Measurements from ENCODE around the gene NFIB.

NFIB gene

DNA sequence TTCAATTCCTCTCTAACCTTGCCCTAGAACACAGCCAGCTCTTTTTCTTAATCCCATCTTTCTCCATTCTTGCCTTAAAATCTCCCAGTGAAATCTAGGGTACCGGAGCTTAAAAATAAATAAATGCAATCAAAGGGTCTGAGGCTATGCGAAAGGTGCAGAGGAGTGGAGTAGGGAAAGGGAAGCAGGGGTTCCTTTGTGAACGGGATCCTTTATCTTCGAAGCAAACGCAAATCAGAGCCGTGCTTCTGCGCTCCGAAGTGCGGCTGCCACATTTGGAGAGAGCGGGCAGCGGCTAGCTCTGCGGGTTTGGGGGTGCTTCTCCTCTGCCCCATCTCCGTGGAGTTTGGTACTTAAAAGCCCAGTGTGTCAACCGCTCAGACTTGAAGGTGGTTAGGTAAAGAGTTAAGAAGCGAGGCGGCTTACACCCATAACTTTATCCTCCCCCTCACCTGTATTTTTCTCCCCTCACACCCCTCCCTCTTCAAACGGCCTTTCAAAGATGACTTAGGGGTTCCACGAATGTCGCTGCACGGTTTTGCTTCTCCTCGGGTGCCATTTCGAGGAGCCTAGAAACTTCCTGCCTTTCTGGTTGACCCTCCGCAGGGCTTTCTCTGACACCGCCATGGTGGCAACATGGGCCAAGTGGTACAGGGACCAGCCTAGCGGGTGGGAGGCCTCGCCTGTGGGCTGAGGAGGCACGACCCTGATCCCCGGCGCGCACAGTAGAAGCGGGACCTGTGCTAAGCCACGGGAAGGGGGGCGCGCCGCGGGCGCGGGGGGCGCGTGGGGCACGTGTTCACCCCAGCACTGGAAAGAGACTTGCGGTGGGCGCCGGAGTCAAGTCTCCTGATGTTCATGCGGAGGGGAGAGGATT lies 31.7 kb upstream of the NFIB start:
- DNase-seq (ENCODE audit: low read depth in 2 of 2), result no peak

DNA sequence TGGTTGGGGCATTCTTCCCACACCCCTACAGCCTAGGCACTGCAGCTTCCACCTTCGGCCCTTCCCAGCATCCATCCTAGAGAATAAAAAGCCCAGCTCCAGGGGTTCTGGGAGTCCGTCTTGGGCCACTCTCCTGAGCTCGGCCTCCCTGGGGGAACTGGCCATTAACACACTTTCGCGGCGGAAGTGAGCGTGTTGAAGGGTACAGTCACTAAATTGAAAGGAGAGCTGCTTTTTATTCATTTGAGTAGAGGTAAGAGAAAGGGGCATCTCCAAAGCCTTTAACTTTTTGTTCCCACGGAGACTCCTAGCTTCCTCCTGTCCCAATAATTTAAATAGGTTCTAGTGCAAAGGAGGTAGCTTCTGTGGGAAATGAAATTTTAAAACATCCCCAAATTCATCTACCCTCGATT lies 31.0 kb upstream of the NFIB start:
- no peak for DNase-seq (ENCODE audit: low read depth in 2 of 2)

DNA sequence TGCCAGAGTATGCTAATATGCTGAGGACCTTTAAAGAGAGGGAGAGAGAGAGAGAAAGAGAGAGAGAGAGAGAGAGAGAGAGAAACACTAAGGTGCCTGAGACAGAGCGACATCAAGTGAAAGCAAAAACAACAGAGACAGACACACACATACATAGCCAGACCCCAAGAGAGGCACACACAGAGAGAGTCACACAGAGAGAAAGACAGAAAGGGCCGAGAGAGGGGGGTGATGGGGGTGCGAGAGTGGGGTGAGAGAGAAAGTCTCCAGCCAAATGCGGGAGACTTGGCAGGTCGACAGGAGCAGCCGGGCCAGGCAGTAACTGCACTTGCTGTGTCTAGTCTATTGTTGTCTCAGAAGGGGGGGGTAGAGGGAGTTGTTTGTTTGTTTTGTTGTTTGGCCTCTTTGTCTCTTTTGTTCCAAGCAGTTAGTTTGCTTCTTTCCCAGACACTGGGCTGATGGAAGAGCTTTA lies 30.1 kb upstream of the NFIB start:
- no peak for DNase-seq (ENCODE audit: low read depth in 2 of 2)

DNA sequence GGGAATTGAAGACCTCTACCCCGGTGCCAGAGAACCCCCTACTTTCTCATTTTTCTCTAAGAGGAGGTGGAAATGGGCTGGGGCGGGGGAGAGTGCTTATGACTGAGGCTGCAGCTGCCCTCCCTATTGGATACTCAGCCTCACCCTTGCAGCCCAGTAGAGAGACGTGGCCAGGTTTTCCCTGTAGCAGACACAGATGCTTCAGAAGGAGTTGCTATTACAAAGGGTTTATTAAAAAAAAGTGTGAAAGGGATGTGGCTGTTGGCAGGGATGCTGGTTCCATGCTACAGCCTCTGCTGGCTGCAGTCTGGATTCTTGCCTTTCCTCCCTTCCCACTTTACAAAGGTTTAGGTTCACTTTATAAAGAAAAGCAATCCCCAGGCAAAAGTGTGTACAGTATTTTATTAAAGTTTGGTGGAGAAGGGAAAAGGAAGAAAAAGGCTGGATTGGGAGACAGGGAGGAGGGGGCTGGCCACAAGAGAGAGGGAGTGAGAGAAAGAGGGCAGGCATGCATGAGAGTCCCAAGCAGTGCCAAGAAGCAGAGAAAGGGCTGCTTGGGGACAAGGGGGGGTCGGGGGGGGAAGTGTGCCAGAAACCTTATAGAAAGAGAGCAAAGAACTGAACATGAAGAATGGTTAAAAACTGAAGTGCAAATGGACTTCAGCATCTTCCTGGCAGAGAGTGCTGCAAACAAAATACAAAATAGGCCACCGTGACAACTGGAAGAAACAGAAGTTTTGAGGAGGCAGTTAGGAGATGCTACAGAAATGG lies 29.5 kb upstream of the NFIB start:
- no peak for DNase-seq (ENCODE audit: low read depth in 2 of 2)

DNA sequence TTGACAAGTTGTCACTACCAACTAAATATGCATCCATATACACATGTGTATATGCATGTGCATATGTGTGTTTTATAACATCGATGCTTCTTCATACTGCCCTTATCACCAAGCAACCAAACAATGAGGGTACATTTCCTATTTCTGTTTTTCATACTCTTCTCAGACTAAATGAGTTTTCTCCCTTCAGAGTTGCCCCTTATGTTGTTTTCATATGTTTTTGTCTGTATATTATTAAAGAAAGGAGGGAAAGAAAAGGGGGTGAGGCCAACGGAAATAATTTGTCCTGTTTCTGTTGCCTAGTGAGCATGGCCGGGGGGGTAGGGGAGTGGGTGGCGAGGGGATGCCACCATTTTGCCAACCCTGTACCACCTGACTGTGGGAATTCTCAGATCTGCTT lies 28.8 kb upstream of the NFIB start:
- no peak for DNase-seq (ENCODE audit: low read depth in 2 of 2)

DNA sequence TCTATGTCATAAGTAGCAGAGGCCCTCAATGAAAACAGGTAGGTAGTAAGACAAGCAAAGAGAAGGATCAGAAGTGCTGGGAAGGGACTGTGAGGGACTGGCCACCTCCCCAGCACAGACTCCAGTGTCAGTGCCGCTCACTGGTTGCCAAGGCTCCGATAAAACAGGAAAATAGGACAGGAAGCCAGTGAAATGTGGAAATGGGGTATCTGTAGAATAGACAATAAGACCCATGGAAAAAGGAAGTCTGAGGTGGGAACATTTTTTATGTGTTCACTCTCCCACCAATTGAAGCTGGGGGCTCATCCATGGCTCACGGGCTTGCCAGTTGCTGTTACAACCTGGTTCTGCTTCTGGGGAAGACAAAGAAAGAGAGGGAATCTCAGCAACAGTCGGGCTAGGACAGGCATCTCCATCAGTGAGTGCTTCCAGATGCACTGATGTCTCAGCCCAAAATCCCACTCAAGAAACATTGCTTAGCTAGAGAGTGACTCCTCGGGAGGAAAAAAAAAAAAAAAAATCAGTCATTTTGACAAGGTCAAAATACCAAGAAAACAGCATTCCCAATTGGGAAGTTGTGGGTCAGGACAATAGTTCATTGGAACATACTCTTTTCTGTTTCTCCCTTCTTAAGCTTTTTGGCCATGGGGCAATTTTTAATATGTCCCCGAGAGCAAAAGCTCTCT lies 27.6 kb upstream of the NFIB start:
- DNase-seq (ENCODE audit: low read depth in 2 of 2), result no peak

- DNase-seq (ENCODE audit: low read depth in 2 of 2), result no peak
These were observed 27.1 kb upstream of the NFIB start for GRCh38 chr9:14340994-14341393.

GRCh38 chr9:14340219-14340873 lies 26.4 kb upstream of the NFIB start:
- no peak for DNase-seq (ENCODE audit: low read depth in 2 of 2)

DNA sequence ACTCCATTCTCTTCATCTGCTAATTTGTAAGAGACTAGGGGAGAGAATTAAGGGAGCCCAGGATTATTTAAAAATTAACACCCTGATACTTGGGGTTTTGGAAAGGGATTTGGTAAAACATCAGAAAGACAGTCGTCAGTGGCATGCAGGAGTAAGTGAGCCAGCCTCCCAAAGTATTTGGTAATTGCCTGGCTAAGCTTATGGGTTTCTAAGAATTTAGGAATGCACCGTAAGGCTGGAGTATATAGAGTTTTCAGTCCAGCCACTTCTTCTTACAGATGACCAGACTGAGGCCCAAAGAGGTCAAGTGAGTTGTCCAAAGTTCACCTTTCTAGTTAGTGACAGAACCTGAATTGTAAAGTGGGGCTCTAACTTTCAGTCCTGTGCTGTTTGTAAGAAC lies 25.8 kb upstream of the NFIB start:
- DNase-seq (ENCODE audit: low read depth in 2 of 2), result no peak

- DNase-seq (ENCODE audit: low read depth in 2 of 2), result no peak
These were observed 23.7 kb upstream of the NFIB start for GRCh38 chr9:14337615-14338014.

GRCh38 chr9:14336244-14336643 lies 22.3 kb upstream of the NFIB start:
- DNase-seq (ENCODE audit: low read depth in 2 of 2), result no peak

DNA sequence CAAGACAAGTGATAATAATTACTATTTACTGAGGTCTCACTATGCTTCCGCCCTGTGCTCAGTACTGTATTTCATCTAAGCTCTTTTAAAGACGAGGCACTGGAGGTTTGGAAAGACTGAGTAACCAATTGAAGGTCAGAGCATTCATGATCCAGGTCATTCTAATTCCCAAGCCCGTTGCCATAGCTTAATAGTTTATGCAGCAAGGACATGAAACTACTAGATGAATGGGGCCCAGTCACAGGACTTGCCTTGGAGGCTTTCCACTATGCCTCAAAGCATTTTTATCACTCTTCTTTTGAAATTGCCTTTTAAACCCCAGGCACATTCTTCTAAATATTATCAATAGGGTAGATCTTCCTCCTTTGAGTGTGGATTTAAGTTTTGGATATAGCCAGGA lies 17.2 kb upstream of the NFIB start:
- no peak for DNase-seq (ENCODE audit: low read depth in 2 of 2)

DNA sequence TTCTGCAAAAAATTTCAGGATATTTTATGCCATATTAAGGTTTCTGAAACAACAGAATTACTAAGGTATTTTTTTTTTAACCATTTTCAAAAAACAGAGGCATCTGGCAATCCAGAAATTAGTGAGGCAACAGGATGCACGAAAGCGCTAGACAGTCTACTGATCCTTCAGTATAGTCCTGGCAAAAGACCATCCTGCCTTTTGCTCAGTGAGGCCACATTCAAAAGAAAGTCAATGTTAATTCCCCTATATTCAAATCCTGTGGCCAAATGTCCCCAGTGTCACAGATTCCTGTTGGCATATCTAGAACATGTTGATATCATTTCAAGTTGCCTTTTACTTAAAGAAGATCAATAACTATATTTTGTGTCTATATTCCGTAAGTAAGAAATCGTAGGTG lies 13.1 kb upstream of the NFIB start:
- no peak for DNase-seq (ENCODE audit: low read depth in 2 of 2)

DNA sequence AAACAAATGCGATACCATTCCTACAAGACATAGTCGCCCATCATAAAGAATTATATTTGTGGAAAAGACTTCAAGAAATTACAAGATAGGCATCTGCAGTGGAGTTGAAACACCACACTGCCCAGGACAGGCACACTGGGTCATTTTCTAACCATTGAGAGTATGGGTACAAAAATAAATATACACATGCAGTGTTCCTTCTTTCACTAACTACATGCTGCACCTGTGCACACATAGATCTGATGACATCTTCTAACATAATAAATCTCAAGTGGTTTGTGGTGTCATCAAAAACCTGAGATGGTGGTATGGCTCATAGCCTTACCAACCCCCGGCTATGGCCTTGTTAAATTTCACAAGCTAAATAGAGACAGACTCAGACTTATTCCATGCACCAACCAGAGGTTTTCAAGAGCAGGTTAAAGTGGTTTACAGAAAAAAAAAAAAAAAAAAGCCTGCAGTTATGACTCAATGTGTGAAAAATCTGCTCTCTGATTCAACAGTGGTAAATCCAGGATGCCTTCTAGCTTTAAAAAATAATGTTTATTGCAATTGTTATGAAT lies 12.4 kb upstream of the NFIB start:
- no peak for DNase-seq (ENCODE audit: low read depth in 2 of 2)

DNA sequence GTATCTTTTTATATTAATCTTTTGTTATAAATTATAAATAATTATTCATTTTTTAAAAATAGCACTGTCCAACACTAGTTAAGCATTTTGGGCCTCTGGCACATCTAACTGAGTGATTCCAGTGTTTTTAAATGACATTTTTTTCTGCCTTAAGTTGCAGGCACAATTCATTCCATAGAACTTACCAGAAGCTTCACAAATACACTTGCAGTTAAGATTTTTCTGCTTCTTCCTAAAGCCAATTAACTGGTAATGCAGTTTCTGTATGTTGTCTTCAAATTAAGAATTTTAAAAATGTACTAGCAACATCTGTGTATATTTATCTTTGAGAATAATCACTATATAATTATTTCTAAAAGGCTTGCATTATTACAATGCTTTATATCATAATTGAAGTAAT lies 11.2 kb upstream of the NFIB start:
- DNase-seq (ENCODE audit: low read depth in 2 of 2), result no peak

- no peak for DNase-seq (ENCODE audit: low read depth in 2 of 2)
These were observed 10.2 kb upstream of the NFIB start for GRCh38 chr9:14323985-14324650.

DNA sequence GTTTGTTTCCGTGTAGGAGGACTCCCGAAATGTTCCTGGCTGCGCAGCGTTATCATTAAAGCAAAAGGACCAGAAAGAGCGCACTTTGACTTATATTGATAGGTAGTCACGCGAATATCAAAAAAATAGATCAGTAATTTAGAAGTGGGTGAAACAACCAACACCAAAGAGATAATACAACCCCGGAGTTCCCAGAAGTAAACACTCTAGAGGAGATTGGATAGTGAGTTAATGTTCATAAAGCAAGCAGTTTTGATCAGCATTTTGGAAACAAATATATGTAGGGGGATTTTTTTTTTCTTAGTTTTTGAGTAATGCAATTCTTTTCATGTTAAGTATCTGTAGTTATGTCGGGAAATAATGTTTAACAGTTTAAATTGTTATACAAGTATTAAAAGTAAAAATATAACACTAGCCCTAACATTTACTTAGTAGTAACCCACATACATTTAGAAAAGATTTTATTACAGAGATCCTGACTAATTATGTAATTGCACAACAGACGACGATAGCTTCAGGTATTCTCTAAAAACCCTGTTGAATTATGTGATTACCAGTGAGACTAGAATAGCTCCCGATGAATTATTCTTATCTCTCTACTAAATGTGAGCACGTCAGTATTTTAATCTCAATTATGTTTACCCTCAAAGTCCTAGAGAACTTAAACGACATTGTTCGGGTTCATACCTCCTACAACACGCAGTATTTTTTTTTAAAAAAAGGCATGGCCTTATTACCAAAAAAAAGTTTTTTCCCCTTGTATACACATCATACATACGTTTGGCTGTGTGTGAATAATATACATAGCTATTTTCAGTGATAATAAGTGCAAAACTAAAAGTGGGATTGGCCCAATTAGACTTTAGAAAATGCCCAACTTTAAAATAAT lies 9.4 kb upstream of the NFIB start:
- DNase-seq (ENCODE audit: low read depth in 2 of 2), result no peak

DNA sequence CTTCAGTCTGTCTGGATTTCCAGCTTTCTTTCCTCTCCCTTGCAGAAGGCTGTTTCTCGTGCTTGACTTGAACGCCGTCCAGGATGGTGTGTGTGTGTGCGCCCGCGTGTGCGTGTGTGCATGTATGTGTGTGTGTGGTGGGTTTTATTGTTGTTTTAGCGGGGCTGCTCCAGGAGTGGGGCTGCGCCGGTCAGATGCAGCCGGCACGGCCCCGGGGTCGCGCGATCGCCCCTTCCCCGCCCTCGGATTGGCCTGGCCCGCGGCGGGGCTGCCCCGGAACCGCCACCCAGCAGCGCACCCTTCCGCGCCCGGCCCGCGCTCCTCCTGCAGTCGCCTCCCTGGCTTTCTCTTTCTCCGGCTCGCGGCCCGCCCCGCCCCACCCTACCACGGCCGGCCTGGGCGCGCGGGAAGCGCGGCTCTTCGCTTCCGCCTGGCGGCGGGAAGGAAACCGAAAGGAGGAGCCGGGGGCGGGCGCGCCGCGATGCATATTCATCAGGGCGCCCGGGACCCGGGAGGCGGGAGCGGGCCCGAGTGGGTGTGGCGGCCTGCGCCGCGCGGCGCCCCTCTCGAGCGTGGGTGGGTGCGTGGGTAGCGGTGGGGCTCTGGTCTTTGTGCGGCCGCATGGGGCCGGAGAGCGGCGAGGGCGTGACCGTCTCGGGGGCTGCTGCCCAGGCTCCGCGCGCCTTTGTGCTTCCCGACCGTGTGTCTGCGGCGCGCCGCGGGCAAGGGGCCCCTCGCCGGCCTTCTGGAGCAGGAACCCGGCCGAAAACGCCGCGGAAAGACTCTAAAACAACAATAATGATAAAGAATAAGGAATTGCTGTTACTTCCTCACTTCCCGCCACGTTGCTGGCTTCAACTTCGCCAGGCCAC lies 8.5 kb upstream of the NFIB start:
- DNase-seq (ENCODE audit: low read depth in 2 of 2), result peak in 1 of 2 donors; percentile 52

DNA sequence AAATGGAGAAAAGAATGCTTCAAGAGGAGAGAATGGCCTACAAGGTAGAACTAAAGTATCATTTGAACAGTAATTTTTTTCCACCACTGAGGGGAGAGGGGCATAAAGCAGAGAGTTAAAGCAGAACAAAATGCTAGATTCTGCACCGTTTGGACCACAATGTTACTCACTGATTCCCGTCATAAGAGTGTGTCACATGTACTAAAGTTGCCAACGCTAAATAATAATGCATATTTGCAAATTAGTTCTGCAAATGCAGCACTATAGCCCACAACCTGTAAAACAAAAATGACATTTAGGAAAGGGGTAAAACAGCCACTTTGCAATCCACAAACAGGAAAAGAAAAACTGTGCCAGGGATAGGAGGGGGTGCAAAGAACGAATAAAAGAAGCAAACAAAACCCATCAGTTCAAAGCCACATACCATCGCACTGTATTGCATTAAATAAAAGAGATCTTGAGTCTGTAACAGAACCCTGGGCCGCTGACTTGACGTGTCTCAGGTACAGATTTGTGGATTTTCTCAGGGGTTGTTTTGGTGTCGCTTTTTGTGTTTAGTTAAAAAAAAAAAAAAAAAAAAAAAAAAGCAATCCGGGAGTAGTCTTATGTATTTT lies 7.7 kb upstream of the NFIB start:
- no peak for DNase-seq (ENCODE audit: low read depth in 2 of 2)
